Adrenal gland (tissue), 5 donors: ENCODE results near the gene ACD.

Experiments used
- POLR2A ChIP-seq, 2 donors: fragments of 450-650 bp; IDR thresholded peaks; one replicate each; pipeline ENCODE4 v1.6.1; 2017; ENCODE audit warnings: antibody characterized with exemption in 2 of 2, mild to moderate bottlenecking in 2 of 2, moderate library complexity in 1 of 2
- TF ChIP-seq, protein P1 (sequence below), 6 experiments: fragments of 450-650 bp in 4 of 6; fragments of 200-600 bp in 2 of 6; sonication (generic) in 1 of 6; IDR thresholded peaks; 1 replicate in 5 of 6; 2 replicates in 1 of 6; pipeline versions ENCODE4 v1.5.1 to v1.8.0; 2016 to 2021; ENCODE audit warnings: antibody characterized with exemption in 6 of 6, mild to moderate bottlenecking in 2 of 6, moderate library complexity in 1 of 6
- donor health status: DM: no; HTN: no; CAD: no.

DNA sequence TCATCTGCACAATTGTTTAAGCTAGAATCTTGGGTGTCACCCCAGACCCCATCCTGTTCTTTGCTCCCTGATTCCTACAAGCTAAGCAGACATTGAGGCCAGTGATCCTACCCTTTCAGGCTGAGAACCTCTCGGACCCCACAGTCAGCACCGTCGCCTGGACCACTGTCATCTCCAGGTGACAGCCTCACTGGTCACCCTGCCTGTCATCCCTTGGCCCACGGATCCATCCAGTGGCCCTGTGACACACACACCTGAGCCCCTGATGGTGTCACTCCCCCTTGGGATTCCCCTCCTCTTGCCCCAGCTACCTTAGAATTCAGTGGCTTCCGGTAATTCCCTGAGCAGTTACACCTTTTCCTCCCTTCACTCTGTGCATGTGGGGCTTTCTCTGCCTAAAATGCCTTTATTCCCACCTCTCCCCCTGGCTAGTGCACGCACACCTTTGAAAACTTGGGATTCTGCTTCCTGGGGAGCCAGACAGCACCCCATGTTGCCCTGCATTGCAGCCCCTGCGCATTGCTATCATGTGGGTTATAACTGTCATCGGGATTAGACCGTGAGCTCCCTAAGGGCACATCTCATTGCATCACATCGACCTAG is 9.5 kb upstream of the ACD start:
- TF ChIP-seq POLR2A (IDR thresholded peaks at IDR 0.05), result no peak
- TF ChIP-seq, protein P1, sequence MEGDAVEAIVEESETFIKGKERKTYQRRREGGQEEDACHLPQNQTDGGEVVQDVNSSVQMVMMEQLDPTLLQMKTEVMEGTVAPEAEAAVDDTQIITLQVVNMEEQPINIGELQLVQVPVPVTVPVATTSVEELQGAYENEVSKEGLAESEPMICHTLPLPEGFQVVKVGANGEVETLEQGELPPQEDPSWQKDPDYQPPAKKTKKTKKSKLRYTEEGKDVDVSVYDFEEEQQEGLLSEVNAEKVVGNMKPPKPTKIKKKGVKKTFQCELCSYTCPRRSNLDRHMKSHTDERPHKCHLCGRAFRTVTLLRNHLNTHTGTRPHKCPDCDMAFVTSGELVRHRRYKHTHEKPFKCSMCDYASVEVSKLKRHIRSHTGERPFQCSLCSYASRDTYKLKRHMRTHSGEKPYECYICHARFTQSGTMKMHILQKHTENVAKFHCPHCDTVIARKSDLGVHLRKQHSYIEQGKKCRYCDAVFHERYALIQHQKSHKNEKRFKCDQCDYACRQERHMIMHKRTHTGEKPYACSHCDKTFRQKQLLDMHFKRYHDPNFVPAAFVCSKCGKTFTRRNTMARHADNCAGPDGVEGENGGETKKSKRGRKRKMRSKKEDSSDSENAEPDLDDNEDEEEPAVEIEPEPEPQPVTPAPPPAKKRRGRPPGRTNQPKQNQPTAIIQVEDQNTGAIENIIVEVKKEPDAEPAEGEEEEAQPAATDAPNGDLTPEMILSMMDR (IDR thresholded peaks at IDR 0.05), result no peak
